IPS DF 6.9 (cell line): ENCODE results near the gene ADGRB2.

ENCODE experiments used
- DNase-seq: peaks from one replicate; pipeline ENCODE4 v3.0.0-alpha.2; 2013; ENCODE audit warnings: low read depth, low spot score
- H3K27ac ChIP-seq: one replicate; pipeline ENCODE4 v1.5.1; 2013; ENCODE audit warnings: low read length, control low read depth
- H3K27me3 ChIP-seq: 2 replicates; pipeline ENCODE4 v1.6.1; 2013; ENCODE audit warnings: mild to moderate bottlenecking, low read length; ENCODE audit not compliant: control insufficient read depth, insufficient read depth
- H3K36me3 ChIP-seq: 2 replicates; pipeline ENCODE4 v1.6.1; 2013; ENCODE audit warnings: low read length; ENCODE audit not compliant: control insufficient read depth, insufficient read depth
- H3K4me1 ChIP-seq: 2 replicates; pipeline ENCODE4 v1.6.1; 2013; ENCODE audit warnings: low read length; ENCODE audit not compliant: control insufficient read depth, insufficient read depth
- H3K4me3 ChIP-seq: 2 replicates; pipeline ENCODE4 v1.5.1; 2013; ENCODE audit warnings: mild to moderate bottlenecking, low read length
- H3K9me3 ChIP-seq: 2 replicates; pipeline ENCODE4 v1.6.1; 2013; ENCODE audit warnings: low read length, inconsistent platforms; ENCODE audit not compliant: control insufficient read depth, insufficient read depth
- WGBS: extraction: QIAGEN DNeasy Blood & Tissue Kit; methylation state at CpG from one replicate; pipeline ENCODE4 v1.1.7; 2013; ENCODE audit warnings: mixed read lengths, missing lambda C conversion rate; ENCODE audit not compliant: insufficient read length, insufficient coverage; 5-methylcytosine and 5-hydroxymethylcytosine counted together

ADGRB2 gene

GRCh38 chr1:31726715-31727114, 37.4 kb downstream of the ADGRB2 start:
- Histone ChIP-seq H3K4me3 (no peak overlapping the region), H3K27ac (no peak overlapping the region), H3K27me3 (no peaks in the 10 kb centered on the region), H3K36me3 (no peaks in the 10 kb centered on the region), H3K4me1 (peaks cover 2% of the 10 kb centered on the region), H3K9me3 (no peaks in the 10 kb centered on the region)
- DNase-seq = no peak
- no CpG with 5 or more reads among the region's 4 CpGs for WGBS

- H3K36me3 ChIP-seq = no peaks in the 10 kb centered on the region
- no CpG with 5 or more reads among the region's 12 CpGs for WGBS
- no peak for DNase-seq
- H3K4me3 ChIP-seq = no peak overlapping the region
- peaks cover 2% of the 10 kb centered on the region for H3K4me1 ChIP-seq
- no peaks in the 10 kb centered on the region for H3K9me3 ChIP-seq
- no peak overlapping the region for H3K27ac ChIP-seq
- no peaks in the 10 kb centered on the region for H3K27me3 ChIP-seq
Observed at GRCh38 chr1:31725777-31726535, 38.2 kb downstream of the ADGRB2 start.

GRCh38 chr1:31725134-31725533, 39.0 kb downstream of the ADGRB2 start:
- Histone ChIP-seq H3K4me1 (peaks cover 2% of the 10 kb centered on the region), H3K27me3 (no peaks in the 10 kb centered on the region), H3K9me3 (no peaks in the 10 kb centered on the region), H3K27ac (no peak overlapping the region), H3K36me3 (no peaks in the 10 kb centered on the region), H3K4me3 (no peak overlapping the region)
- WGBS = no CpG with 5 or more reads among the region's 10 CpGs
- DNase-seq = no peak

- DNase-seq = no peak
- no CpG with 5 or more reads among the region's 5 CpGs for WGBS
- H3K4me1 ChIP-seq = peaks cover 2% of the 10 kb centered on the region
- H3K27me3 ChIP-seq = no peaks in the 10 kb centered on the region
- H3K9me3 ChIP-seq = no peaks in the 10 kb centered on the region
- no peak overlapping the region for H3K4me3 ChIP-seq
- no peak overlapping the region for H3K27ac ChIP-seq
- H3K36me3 ChIP-seq = no peaks in the 10 kb centered on the region
Observed at GRCh38 chr1:31723828-31724359, 40.2 kb downstream of the ADGRB2 start.

GRCh38 chr1:31718327-31718897, 45.7 kb downstream of the ADGRB2 start:
- H3K4me3 ChIP-seq = no peak overlapping the region
- WGBS = no CpG with 5 or more reads among the region's 4 CpGs
- DNase-seq = no peak
- H3K9me3 ChIP-seq = no peaks in the 10 kb centered on the region
- no peaks in the 10 kb centered on the region for H3K4me1 ChIP-seq
- no peak overlapping the region for H3K27ac ChIP-seq
- H3K27me3 ChIP-seq = no peaks in the 10 kb centered on the region
- H3K36me3 ChIP-seq = no peaks in the 10 kb centered on the region

GRCh38 chr1:31717341-31717740, 46.8 kb downstream of the ADGRB2 start:
- WGBS = no CpG with 5 or more reads among the region's 6 CpGs
- Histone ChIP-seq H3K9me3 (no peaks in the 10 kb centered on the region), H3K27ac (no peak overlapping the region), H3K27me3 (no peaks in the 10 kb centered on the region), H3K4me3 (no peak overlapping the region), H3K4me1 (no peaks in the 10 kb centered on the region), H3K36me3 (no peaks in the 10 kb centered on the region)
- no peak for DNase-seq

- Histone ChIP-seq H3K9me3 (no peaks in the 10 kb centered on the region), H3K36me3 (no peaks in the 10 kb centered on the region), H3K4me1 (no peaks in the 10 kb centered on the region), H3K4me3 (peak overlapping the region; percentile 31; the same call in 1 of the 2 replicates), H3K27me3 (no peaks in the 10 kb centered on the region), H3K27ac (no peak overlapping the region)
- WGBS = no CpG with 5 or more reads among the region's 7 CpGs
- DNase-seq = no peak
Observed at GRCh38 chr1:31715873-31716220, 48.3 kb downstream of the ADGRB2 start.

GRCh38 chr1:31715087-31715872, 48.9 kb downstream of the ADGRB2 start:
- Histone ChIP-seq H3K36me3 (no peaks in the 10 kb centered on the region), H3K27me3 (no peaks in the 10 kb centered on the region), H3K4me3 (peak overlapping the region; percentile 48; the same call in 1 of the 2 replicates), H3K9me3 (no peaks in the 10 kb centered on the region), H3K4me1 (no peaks in the 10 kb centered on the region), H3K27ac (no peak overlapping the region)
- peak; percentile 97 for DNase-seq
- no CpG with 5 or more reads among the region's 44 CpGs for WGBS

GRCh38 chr1:31714442-31715086, 49.6 kb downstream of the ADGRB2 start:
- H3K4me3 ChIP-seq = peak overlapping the region; percentile 26; the same call in 1 of the 2 replicates
- DNase-seq = no peak

GRCh38 chr1:31712630-31713029, 51.5 kb downstream of the ADGRB2 start:
- no peaks in the 10 kb centered on the region for H3K27me3 ChIP-seq
- no peak overlapping the region for H3K27ac ChIP-seq
- DNase-seq = no peak
- H3K9me3 ChIP-seq = no peaks in the 10 kb centered on the region
- H3K36me3 ChIP-seq = no peaks in the 10 kb centered on the region
- H3K4me3 ChIP-seq = no peak overlapping the region
- H3K4me1 ChIP-seq = no peaks in the 10 kb centered on the region
- WGBS = no CpG with 5 or more reads among the region's 1 CpG

More at GRCh38 chr1:31714442-31715086, 49.6 kb downstream of the ADGRB2 start:
- no peaks in the 10 kb centered on the region for H3K36me3 ChIP-seq
- no peak overlapping the region for H3K27ac ChIP-seq
- no peaks in the 10 kb centered on the region for H3K4me1 ChIP-seq
- H3K9me3 ChIP-seq = no peaks in the 10 kb centered on the region
- no CpG with 5 or more reads among the region's 39 CpGs for WGBS
- H3K27me3 ChIP-seq = no peaks in the 10 kb centered on the region
